Ishikawa (cell line): ENCODE measurements around the gene C5orf58.

Source experiments
- CEBPB ChIP-seq: IDR thresholded peaks from 2 replicates; pipeline ENCODE4 v1.6.1; 2012
- CREB1 ChIP-seq: IDR thresholded peaks from 2 replicates; pipeline ENCODE4 v1.6.1; 2012; ENCODE audit warnings: low read depth
- EGR1 ChIP-seq: IDR thresholded peaks from 2 replicates; pipeline ENCODE4 v1.6.1; 2012
- EP300 ChIP-seq: IDR thresholded peaks from 2 replicates; pipeline ENCODE4 v1.6.1; 2012; ENCODE audit warnings: borderline replicate concordance
- FOXM1 ChIP-seq: IDR thresholded peaks from 2 replicates; pipeline ENCODE4 v1.6.1; 2012; ENCODE audit warnings: low read depth, borderline replicate concordance
- MAX ChIP-seq: IDR thresholded peaks from 2 replicates; pipeline ENCODE4 v1.6.1; 2012
- NFIC ChIP-seq: IDR thresholded peaks from 2 replicates; pipeline ENCODE4 v1.6.1; 2012
- RAD21 ChIP-seq: IDR thresholded peaks from 2 replicates; pipeline ENCODE4 v1.6.1; 2012; ENCODE audit warnings: low read depth
- REST ChIP-seq: IDR thresholded peaks from 2 replicates; pipeline ENCODE4 v1.6.1; 2012; ENCODE audit warnings: low read depth, mild to moderate bottlenecking
- TAF1 ChIP-seq: IDR thresholded peaks from 2 replicates; pipeline ENCODE4 v1.6.1; 2012; ENCODE audit warnings: low read depth, mild to moderate bottlenecking
- TCF12 ChIP-seq: IDR thresholded peaks from 2 replicates; pipeline ENCODE4 v1.6.1; 2012; ENCODE audit warnings: low read depth
- TEAD4 ChIP-seq: IDR thresholded peaks from 2 replicates; pipeline ENCODE4 v1.6.1; 2012
- USF1 ChIP-seq: IDR thresholded peaks from 2 replicates; pipeline ENCODE4 v1.6.1; 2012
- YY1 ChIP-seq: IDR thresholded peaks from 2 replicates; pipeline ENCODE4 v1.6.1; 2012; ENCODE audit warnings: low read depth
- ZBTB7A ChIP-seq: IDR thresholded peaks from 2 replicates; pipeline ENCODE4 v1.6.1; 2012; ENCODE audit warnings: low read depth

C5orf58 gene

GRCh38 chr5:170278611-170279458 lies 46.0 kb downstream of the C5orf58 start:
- TF ChIP-seq TCF12 (no peak), EGR1 (no peak), MAX (no peak), REST (no peak), FOXM1 (no peak), NFIC (no peak), TEAD4 (no peak), CREB1 (no peak), RAD21 (no peak), ZBTB7A (no peak), TAF1 (no peak), EP300 (no peak), YY1 (no peak), USF1 (no peak), CEBPB (no peak)

GRCh38 chr5:170279459-170279817 lies 46.7 kb downstream of the C5orf58 start:
- TF ChIP-seq TAF1 (no peak), EGR1 (no peak), USF1 (no peak), TEAD4 (no peak), TCF12 (no peak), MAX (no peak), REST (no peak), RAD21 (no peak), CREB1 (no peak), EP300 (no peak), CEBPB (no peak), FOXM1 (no peak), YY1 (no peak), NFIC (no peak), ZBTB7A (no peak)

- no peak for TF ChIP-seq FOXM1
- 0 out of 2 replicates have a peak, but pooled peaks have one; percentile 7 for TF ChIP-seq USF1
Measured at GRCh38 chr5:170280011-170280493, 47.3 kb downstream of the C5orf58 start.

- TF ChIP-seq REST = no peak
- TF ChIP-seq ZBTB7A = no peak
- TF ChIP-seq TCF12 = no peak
- no peak for TF ChIP-seq CREB1
- no peak for TF ChIP-seq FOXM1
- no peak for TF ChIP-seq RAD21
- no peak for TF ChIP-seq YY1
- no peak for TF ChIP-seq TEAD4
- TF ChIP-seq CEBPB = no peak
- no peak for TF ChIP-seq MAX
- no peak for TF ChIP-seq USF1
- TF ChIP-seq TAF1 = no peak
Measured at GRCh38 chr5:170283296-170283695, 50.5 kb downstream of the C5orf58 start.
